Upper lobe of right lung (tissue), 1 donor: Measurements from ENCODE around the gene ITPRID1. TPM values are rescaled to one million over a fixed set of nuclear protein-coding genes. Genes with fewer than 3 reads are reported as not detected.

Source experiments
- ATAC-seq: fragments of 200-7000 bp; cut with Tn5 transposase; one replicate; pipeline ENCODE4 v1.9.1; 2020; ENCODE audit warnings: mild to moderate bottlenecking, moderate library complexity
- DNase-seq: peaks from one replicate; pipeline ENCODE4 v3.0.0-alpha.2; 2020
- H3K27ac ChIP-seq: fragments of 200-600 bp; one replicate; pipeline ENCODE4 v1.8.0; 2022
- H3K27me3 ChIP-seq: fragments of 200-600 bp; one replicate; pipeline ENCODE4 v1.8.0; 2022; ENCODE audit warnings: mild to moderate bottlenecking
- H3K36me3 ChIP-seq: fragments of 200-600 bp; one replicate; pipeline ENCODE4 v1.8.0; 2022
- H3K4me1 ChIP-seq: fragments of 200-600 bp; one replicate; pipeline ENCODE4 v1.8.0; 2022
- H3K4me3 ChIP-seq: fragments of 200-600 bp; one replicate; pipeline ENCODE4 v1.8.0; 2022; ENCODE audit warnings: mild to moderate bottlenecking
- H3K9me3 ChIP-seq: fragments of 200-600 bp; one replicate; pipeline ENCODE4 v1.8.0; 2022
- intact Hi-C: fragments of 100-400 bp; cut with DNase I; formaldehyde crosslinking; loops from one replicate; pipeline ENCODE4 v1.11.0; 2022
- total RNA-seq: library from RNA; stranded (reverse); fragmentation: NEBNext Ultra II Directional; extraction: Animal tissue kit (Norgen Biotek cat#: 25700); gene quantifications from one replicate; pipeline ENCODE4 v1.2.1, GENCODE V29; 2021
- TF ChIP-seq, protein P1 (sequence below): fragments of 200-600 bp; IDR thresholded peaks from one replicate; pipeline ENCODE4 v1.8.0; 2022; ENCODE audit warnings: antibody characterized with exemption
- donor health status: DM: no; HTN: yes; CAD: no; lungs with severe emphysema.

The ITPRID1 gene
- total RNA-seq, 1 donor from 2014 or later, result not detected

DNA sequence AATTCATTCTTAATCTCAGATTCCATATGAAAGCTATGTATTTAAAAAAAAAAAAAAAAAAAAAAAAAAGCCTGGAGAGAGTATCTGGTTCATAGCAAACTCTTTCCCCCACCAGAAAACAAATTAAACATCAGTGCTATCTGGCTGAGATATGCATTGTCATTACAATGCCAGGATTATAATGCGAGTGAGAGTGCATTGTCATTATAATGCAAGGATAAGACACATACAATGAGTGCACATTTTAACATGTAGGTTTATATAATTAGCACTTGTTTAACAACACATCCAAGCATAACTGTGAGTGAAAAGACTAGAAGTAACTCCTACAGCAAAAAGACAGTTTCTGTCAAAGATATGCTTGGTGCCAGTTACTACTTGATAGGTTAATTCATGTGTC lies 48.1 kb downstream of the ITPRID1 start:
- ATAC-seq, result no peak
- Histone ChIP-seq H3K27ac (no peak overlapping the region), H3K9me3 (no peaks in the 10 kb centered on the region), H3K36me3 (no peaks in the 10 kb centered on the region), H3K27me3 (no peaks in the 10 kb centered on the region), H3K4me3 (no peak overlapping the region), H3K4me1 (no peaks in the 10 kb centered on the region)
- no peak for DNase-seq
- intact Hi-C loops, result no loop called here
- TF ChIP-seq, protein P1, sequence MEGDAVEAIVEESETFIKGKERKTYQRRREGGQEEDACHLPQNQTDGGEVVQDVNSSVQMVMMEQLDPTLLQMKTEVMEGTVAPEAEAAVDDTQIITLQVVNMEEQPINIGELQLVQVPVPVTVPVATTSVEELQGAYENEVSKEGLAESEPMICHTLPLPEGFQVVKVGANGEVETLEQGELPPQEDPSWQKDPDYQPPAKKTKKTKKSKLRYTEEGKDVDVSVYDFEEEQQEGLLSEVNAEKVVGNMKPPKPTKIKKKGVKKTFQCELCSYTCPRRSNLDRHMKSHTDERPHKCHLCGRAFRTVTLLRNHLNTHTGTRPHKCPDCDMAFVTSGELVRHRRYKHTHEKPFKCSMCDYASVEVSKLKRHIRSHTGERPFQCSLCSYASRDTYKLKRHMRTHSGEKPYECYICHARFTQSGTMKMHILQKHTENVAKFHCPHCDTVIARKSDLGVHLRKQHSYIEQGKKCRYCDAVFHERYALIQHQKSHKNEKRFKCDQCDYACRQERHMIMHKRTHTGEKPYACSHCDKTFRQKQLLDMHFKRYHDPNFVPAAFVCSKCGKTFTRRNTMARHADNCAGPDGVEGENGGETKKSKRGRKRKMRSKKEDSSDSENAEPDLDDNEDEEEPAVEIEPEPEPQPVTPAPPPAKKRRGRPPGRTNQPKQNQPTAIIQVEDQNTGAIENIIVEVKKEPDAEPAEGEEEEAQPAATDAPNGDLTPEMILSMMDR, result no peak

DNA sequence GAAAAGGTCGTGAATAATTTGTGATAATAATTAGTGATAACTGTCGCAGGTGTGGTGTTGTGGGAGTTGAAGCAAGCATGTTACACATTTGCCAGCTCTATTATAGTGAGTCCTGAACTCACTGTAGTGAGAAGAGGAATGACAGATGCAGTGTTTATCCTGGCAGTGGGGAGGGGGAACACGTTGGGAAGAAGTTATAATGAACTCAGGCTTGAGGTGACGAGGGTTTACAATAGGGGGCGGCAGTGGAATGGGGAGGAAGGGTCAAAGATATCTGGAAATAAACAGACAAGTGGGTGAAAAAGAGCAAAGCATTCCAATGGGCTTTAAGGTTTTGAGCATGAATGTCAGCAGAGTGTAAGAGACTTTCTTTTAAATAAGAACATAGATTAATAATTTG lies 49.6 kb downstream of the ITPRID1 start:
- TF ChIP-seq, protein P1, result no peak
- DNase-seq (no peak), ATAC-seq (no peak)
- intact Hi-C loops, result no loop called here
- H3K27ac ChIP-seq, result no peak overlapping the region
- H3K9me3 ChIP-seq, result no peaks in the 10 kb centered on the region
- H3K4me1 ChIP-seq, result no peaks in the 10 kb centered on the region
- H3K27me3 ChIP-seq, result no peaks in the 10 kb centered on the region
- H3K4me3 ChIP-seq, result no peak overlapping the region
- no peaks in the 10 kb centered on the region for H3K36me3 ChIP-seq

DNA sequence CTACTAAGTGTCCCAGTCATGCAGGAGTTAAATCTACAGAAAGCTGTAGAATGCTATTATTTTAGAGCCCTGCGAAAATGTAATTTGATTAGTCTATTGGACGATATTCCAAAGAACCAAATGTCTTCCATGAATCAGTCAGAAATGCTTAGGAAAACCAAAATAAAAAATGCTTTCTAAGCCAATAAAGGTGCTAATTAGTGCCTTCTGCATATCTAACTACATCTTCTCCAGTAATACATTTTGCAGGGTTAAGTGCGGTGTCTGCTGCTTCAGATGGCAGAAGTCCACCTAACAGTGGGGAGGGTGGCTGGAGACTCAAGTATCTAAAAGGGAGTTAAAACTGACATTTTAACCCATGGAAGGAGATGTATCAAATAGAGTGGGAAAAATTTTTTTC lies 50.1 kb downstream of the ITPRID1 start:
- no peak for DNase-seq
- Histone ChIP-seq H3K9me3 (no peaks in the 10 kb centered on the region), H3K4me3 (no peak overlapping the region), H3K27ac (no peak overlapping the region), H3K36me3 (no peaks in the 10 kb centered on the region), H3K4me1 (no peaks in the 10 kb centered on the region), H3K27me3 (no peaks in the 10 kb centered on the region)
- intact Hi-C loops, result no loop called here
- no peak for ATAC-seq
- TF ChIP-seq, protein P1, result no peak

DNA sequence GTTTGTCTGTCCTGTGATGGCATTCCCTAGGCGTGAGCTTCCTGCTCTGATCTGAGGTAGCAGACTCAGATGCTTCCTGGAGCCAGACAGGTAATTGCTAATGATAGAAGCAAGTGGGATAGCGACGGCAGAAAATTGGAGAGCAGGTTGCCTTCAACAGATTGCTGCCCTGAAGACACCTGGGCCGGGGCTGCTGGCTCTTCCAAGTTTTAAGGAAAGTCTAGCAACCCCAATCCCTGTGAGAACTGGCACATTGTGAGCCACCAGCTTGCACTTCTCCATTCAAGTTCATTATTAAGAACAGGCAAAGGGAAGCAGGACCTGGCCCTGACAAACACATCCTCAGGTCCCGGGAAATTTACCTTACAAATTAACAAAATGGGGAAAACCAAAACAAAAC lies 50.8 kb downstream of the ITPRID1 start:
- TF ChIP-seq, protein P1, result no peak
- no peaks in the 10 kb centered on the region for H3K36me3 ChIP-seq
- H3K27ac ChIP-seq, result no peak overlapping the region
- H3K4me1 ChIP-seq, result no peaks in the 10 kb centered on the region
- H3K27me3 ChIP-seq, result no peaks in the 10 kb centered on the region
- no peak overlapping the region for H3K4me3 ChIP-seq
- intact Hi-C loops, result no loop called here
- DNase-seq, result no peak
- no peaks in the 10 kb centered on the region for H3K9me3 ChIP-seq
- ATAC-seq, result no peak

DNA sequence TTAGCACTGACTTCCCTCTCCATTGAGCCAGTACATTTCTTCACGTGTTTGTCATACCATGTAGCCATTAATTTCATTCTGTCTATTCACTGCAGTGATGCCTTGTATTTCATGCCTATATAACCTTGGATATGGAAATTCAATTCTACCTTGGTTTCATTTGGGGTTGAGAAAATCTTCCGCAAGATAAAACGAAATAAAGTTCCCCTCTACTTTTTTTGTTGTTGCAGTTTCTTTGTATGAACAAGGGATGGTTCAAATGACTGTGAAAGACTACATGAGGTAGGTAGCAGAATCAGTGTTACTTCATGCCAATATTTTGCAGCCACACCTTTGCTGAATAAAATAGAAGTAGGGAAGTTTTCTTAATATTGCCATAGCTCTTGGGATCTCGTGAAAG lies 55.6 kb downstream of the ITPRID1 start:
- intact Hi-C loops, result no loop called here
- Histone ChIP-seq H3K36me3 (no peaks in the 10 kb centered on the region), H3K27me3 (no peaks in the 10 kb centered on the region), H3K9me3 (no peaks in the 10 kb centered on the region), H3K4me3 (no peak overlapping the region), H3K4me1 (no peaks in the 10 kb centered on the region), H3K27ac (no peak overlapping the region)
- ATAC-seq (no peak), DNase-seq (no peak)
- TF ChIP-seq, protein P1, result no peak

DNA sequence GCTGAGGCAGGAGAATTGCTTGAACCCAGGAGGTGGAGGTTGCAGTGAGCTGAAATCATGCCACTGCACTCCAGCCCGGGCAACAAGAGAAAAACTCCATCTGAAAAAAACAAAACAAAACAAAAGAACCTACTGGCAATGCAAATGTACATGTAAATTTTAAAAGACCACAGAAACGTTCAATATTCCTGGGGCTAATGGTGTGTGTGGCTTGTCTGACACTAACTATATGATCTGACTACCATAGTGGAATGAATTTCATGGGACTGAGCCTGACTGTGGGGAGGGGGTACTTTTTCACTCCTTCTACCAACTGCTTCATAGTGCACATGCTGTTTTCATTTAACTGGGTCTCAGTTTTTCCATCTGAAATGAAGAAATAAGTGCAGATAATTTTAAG lies 69.6 kb downstream of the ITPRID1 start:
- Histone ChIP-seq H3K9me3 (no peaks in the 10 kb centered on the region), H3K4me1 (no peaks in the 10 kb centered on the region), H3K27ac (no peak overlapping the region), H3K27me3 (no peaks in the 10 kb centered on the region), H3K36me3 (no peaks in the 10 kb centered on the region), H3K4me3 (no peak overlapping the region)
- ATAC-seq (no peak), DNase-seq (no peak)
- TF ChIP-seq, protein P1, result no peak
- intact Hi-C loops, result no loop called here
